Right ventricle myocardium inferior (tissue), 1 donor: Measurements from ENCODE around the gene CALCB. TPM values are rescaled to one million over a fixed set of nuclear protein-coding genes. Genes with fewer than 3 reads are reported as not detected.

Source experiments
- ATAC-seq: fragments of 200-7000 bp; cut with Tn5 transposase; one replicate; pipeline ENCODE4 v1.9.1; 2020; ENCODE audit warnings: mild to moderate bottlenecking, moderate library complexity
- DNase-seq: peaks from one replicate; pipeline ENCODE4 v3.0.0; 2021; ENCODE audit errors: missing footprints
- intact Hi-C: fragments of 100-400 bp; cut with DNase I; formaldehyde crosslinking; loops from one replicate; pipeline ENCODE4 v1.11.0; 2022
- total RNA-seq: library from RNA; stranded (reverse); fragmentation: NEBNext Ultra II Directional; extraction: Animal tissue kit (Norgen Biotek cat#: 25700); gene quantifications from one replicate; pipeline ENCODE4 v1.2.1, GENCODE V29; 2021
- donor health status: DM: no; HTN: yes; CAD: no; lungs with severe emphysema.

CALCB gene
- total RNA-seq, 1 donor from 2014 or later, result not detected

- DNase-seq (no peak), ATAC-seq (no peak)
- intact Hi-C loops, result no loop called here
Observed at GRCh38 chr11:15071556-15072255, 1.7 kb upstream of the CALCB start.

- DNase-seq (no peak), ATAC-seq (no peak)
- intact Hi-C loops, result no loop called here
Observed at GRCh38 chr11:15072551-15073143, 746 bp upstream of the CALCB start.

- peak; percentile 92 for DNase-seq
- intact Hi-C loops, result loop anchor here (2.0 kb wide), 1 partner anchor 166 kb away; no protein-coding TSS in a partner anchor
- ATAC-seq, result peak; percentile 85
Observed at GRCh38 chr11:15074206-15075161, 1.1 kb downstream of the CALCB start.

- ATAC-seq, result no peak
- no peak for DNase-seq
- intact Hi-C loops, result loop anchor here (2.0 kb wide), 1 partner anchor 166 kb away; no protein-coding TSS in a partner anchor
Observed at GRCh38 chr11:15075162-15075526, 1.8 kb downstream of the CALCB start.

GRCh38 chr11:15091175-15091574 lies 17.8 kb downstream of the CALCB start:
- intact Hi-C loops, result no loop called here
- ATAC-seq, result no peak
- DNase-seq, result no peak

GRCh38 chr11:15091625-15092024 lies 18.2 kb downstream of the CALCB start:
- DNase-seq (no peak), ATAC-seq (no peak)
- intact Hi-C loops, result no loop called here

GRCh38 chr11:15093432-15093831 lies 20.0 kb downstream of the CALCB start:
- intact Hi-C loops, result no loop called here
- DNase-seq, result no peak

GRCh38 chr11:15095736-15096228 lies 22.4 kb downstream of the CALCB start:
- DNase-seq (no peak), ATAC-seq (no peak)
- intact Hi-C loops, result no loop called here

More at GRCh38 chr11:15093432-15093831, 20.0 kb downstream of the CALCB start:
- no peak for ATAC-seq

- ATAC-seq, result no peak
- DNase-seq, result no peak
- intact Hi-C loops, result no loop called here
Observed at GRCh38 chr11:15097411-15097810, 24.0 kb downstream of the CALCB start.

- intact Hi-C loops, result no loop called here
- no peak for DNase-seq
- no peak for ATAC-seq
Observed at GRCh38 chr11:15099267-15099666, 25.9 kb downstream of the CALCB start.

- DNase-seq (no peak), ATAC-seq (peak; percentile 82)
- intact Hi-C loops, result loop anchor here (1.0 to 5.0 kb wide), 2 partner anchors 61 to 107 kb away; no protein-coding TSS in a partner anchor
Observed at GRCh38 chr11:15101072-15101709, 27.8 kb downstream of the CALCB start.

GRCh38 chr11:15104166-15104565 lies 30.8 kb downstream of the CALCB start:
- ATAC-seq (no peak), DNase-seq (no peak)
- intact Hi-C loops, result loop anchor here (5.0 kb wide), 1 partner anchor 58 kb away; no protein-coding TSS in a partner anchor

- ATAC-seq (no peak), DNase-seq (no peak)
- intact Hi-C loops, result no loop called here
Observed at GRCh38 chr11:15106201-15106965, 33.0 kb downstream of the CALCB start.

GRCh38 chr11:15107730-15108515 lies 34.5 kb downstream of the CALCB start:
- ATAC-seq, result no peak
- DNase-seq, result no peak
- intact Hi-C loops, result no loop called here

GRCh38 chr11:15108592-15109130 lies 35.3 kb downstream of the CALCB start:
- DNase-seq (no peak), ATAC-seq (no peak)
- intact Hi-C loops, result no loop called here

- DNase-seq, result no peak
- intact Hi-C loops, result no loop called here
- no peak for ATAC-seq
Observed at GRCh38 chr11:15109602-15110001, 36.2 kb downstream of the CALCB start.

GRCh38 chr11:15111215-15111614 lies 37.8 kb downstream of the CALCB start:
- no peak for ATAC-seq
- no peak for DNase-seq
- intact Hi-C loops, result no loop called here
